B cell (primary cell): ENCODE measurements around the gene EIF4A2. TPM values are rescaled to one million over a fixed set of nuclear protein-coding genes. Genes with fewer than 3 reads are reported as not detected.

Source experiments
- ATAC-seq: fragments of 200-7000 bp; cut with Tn5 transposase; one replicate; pipeline ENCODE4 v1.10.0; 2021; ENCODE audit warnings: low read depth, mild to moderate bottlenecking, moderate number of reproducible peaks, moderate library complexity
- CTCF ChIA-PET: fragments of 350-600 bp; sonication (Branson Sonifier 250); formaldehyde crosslinking; loops from one replicate; lab custom pipeline; 2021; ENCODE audit warnings: antibody characterized with exemption, inconsistent platforms; lab: Charles Lee
- POLR2A ChIA-PET: fragments of 350-600 bp; sonication (Branson Sonifier 250); formaldehyde crosslinking; loops from one replicate; lab custom pipeline; 2021; ENCODE audit warnings: antibody characterized with exemption; lab: Charles Lee
- DNase-seq: peaks from one replicate; pipeline ENCODE4 v3.0.0; 2013
- H2AFZ ChIP-seq: 2 replicates; pipeline ENCODE4 v1.6.1; 2012; ENCODE audit warnings: mild to moderate bottlenecking, low read depth, low read length; ENCODE audit not compliant: insufficient read depth, poor library complexity, severe bottlenecking
- H3K27ac ChIP-seq, 2 donors: 1 replicate in 1 of 2; 2 replicates in 1 of 2; pipeline ENCODE4 v1.5.1; 2012 to 2013; ENCODE audit warnings: low read length in 2 of 2, mild to moderate bottlenecking in 2 of 2, moderate library complexity in 1 of 2
- H3K27me3 ChIP-seq, 4 experiments: fragments of 200-600 bp in 1 of 4; sonication (generic) in 1 of 4; replicated peaks in 1 of 4; 1 replicate in 2 of 4; 2 replicates in 2 of 4; pipeline versions ENCODE4 v1.6.1 to v1.7.0; 2013 to 2016; ENCODE audit warnings: low read length in 3 of 4, mild to moderate bottlenecking in 2 of 4, mixed read lengths in 1 of 4, moderate library complexity in 1 of 4; ENCODE audit not compliant: insufficient read depth in 4 of 4, control insufficient read depth in 3 of 4; ENCODE audit errors: control extremely low read depth in 1 of 4
- H3K36me3 ChIP-seq, 2 experiments: replicated peaks in 1 of 2; 1 replicate in 1 of 2; 2 replicates in 1 of 2; pipeline versions ENCODE4 v1.6.1 to v1.7.1; 2013; ENCODE audit warnings: low read length in 1 of 2; ENCODE audit not compliant: insufficient read depth in 2 of 2, control insufficient read depth in 1 of 2; ENCODE audit errors: control extremely low read depth in 1 of 2, extremely low read depth in 1 of 2
- H3K4me1 ChIP-seq, 2 donors: fragments of 200-600 bp in 1 of 2; sonication (generic) in 1 of 2; 1 replicate in 1 of 2; 2 replicates in 1 of 2; pipeline versions ENCODE4 v1.5.1 to v1.6.1; 2013 to 2017; ENCODE audit warnings: low read length in 2 of 2; ENCODE audit not compliant: control insufficient read depth in 2 of 2, insufficient read depth in 2 of 2
- H3K4me2 ChIP-seq: replicated peaks from 2 replicates; pipeline ENCODE3; 2012; ENCODE audit warnings: mild to moderate bottlenecking, low read depth, low read length; ENCODE audit not compliant: poor library complexity, severe bottlenecking
- H3K4me3 ChIP-seq, 5 experiments: fragments of 200-600 bp in 1 of 5; sonication (generic) in 1 of 5; 1 replicate in 3 of 5; 2 replicates in 2 of 5; pipeline versions ENCODE4 v1.5.1 to v1.7.0; 2011 to 2016; ENCODE audit warnings: low read length in 4 of 5, mild to moderate bottlenecking in 4 of 5, low read depth in 2 of 5, control low read depth in 1 of 5, moderate library complexity in 1 of 5; ENCODE audit not compliant: insufficient read depth in 1 of 5; ENCODE audit errors: control extremely low read depth in 1 of 5, extremely low read depth in 1 of 5
- H3K79me2 ChIP-seq: fragments of 200-600 bp; sonication (generic); one replicate; pipeline ENCODE4 v1.6.0; 2016; ENCODE audit warnings: low read length; ENCODE audit not compliant: control insufficient read depth, insufficient read depth
- H3K9ac ChIP-seq: fragments of 200-600 bp; sonication (generic); 2 replicates; pipeline ENCODE4 v1.6.1; 2017; ENCODE audit warnings: mild to moderate bottlenecking, low read length, moderate library complexity
- H3K9me3 ChIP-seq, 3 donors: one replicate each; pipeline versions ENCODE4 v1.6.1 to v1.7.1; 2013; ENCODE audit warnings: low read length in 2 of 3; ENCODE audit not compliant: control insufficient read depth in 2 of 3, insufficient read depth in 1 of 3; ENCODE audit errors: control extremely low read depth in 1 of 3
- H4K20me1 ChIP-seq: 2 replicates; pipeline ENCODE4 v1.6.0; 2012; ENCODE audit warnings: mild to moderate bottlenecking, low read length; ENCODE audit not compliant: insufficient read depth, control insufficient read depth, poor library complexity, severe bottlenecking
- H3K27ac Mint-ChIP-seq: one replicate; pipeline ENCODE4 v1.8.0; 2021; ENCODE audit warnings: mixed read lengths
- H3K27me3 Mint-ChIP-seq: one replicate; pipeline ENCODE4 v1.8.0; 2021; ENCODE audit warnings: mixed read lengths
- H3K4me1 Mint-ChIP-seq: one replicate; pipeline ENCODE4 v1.8.0; 2021; ENCODE audit warnings: mixed read lengths
- H3K4me3 Mint-ChIP-seq: one replicate; pipeline ENCODE4 v1.8.0; 2021; ENCODE audit warnings: mixed read lengths
- H3K9me3 Mint-ChIP-seq: one replicate; pipeline ENCODE4 v1.8.0; 2022; ENCODE audit warnings: mixed read lengths; ENCODE audit not compliant: insufficient read depth
- CTCF ChIP-seq: fragments of 200-600 bp; IDR thresholded peaks from one replicate; pipeline ENCODE4 v1.8.0; 2022; ENCODE audit warnings: antibody characterized with exemption, mild to moderate bottlenecking
- EZH2 ChIP-seq: IDR thresholded peaks from 2 replicates; pipeline ENCODE4 v1.6.1; 2012; ENCODE audit warnings: borderline replicate concordance, low read depth, mild to moderate bottlenecking, moderate library complexity, low read length; ENCODE audit not compliant: insufficient read depth, poor library complexity, severe bottlenecking
- WGBS: methylation state at CpG from one replicate; pipeline ENCODE4 v1.1.5; 2013; ENCODE audit warnings: missing lambda C conversion rate; ENCODE audit not compliant: insufficient coverage; 5-methylcytosine and 5-hydroxymethylcytosine counted together
- intact Hi-C: fragments of 100-400 bp; cut with micrococcal nuclease; formaldehyde crosslinking; loops from one replicate; pipeline ENCODE4 v1.10.0; 2022
- polyA plus RNA-seq: library from polyadenylated mRNA; depleted of rRNA; stranded (reverse); fragments of >200 nt; gene quantifications from 2 replicates; pipeline ENCODE4 v1.2.3, GENCODE V29; 2012
- total RNA-seq, 2 donors: library from RNA; stranded (reverse); fragments of 120-200 nt in 1 of 2; gene quantifications; 1 replicate in 1 of 2; 2 replicates in 1 of 2; pipeline versions ENCODE4 v1.2.3 to v1.2.4, GENCODE V29; 2013 to 2022

The EIF4A2 gene
- total and polyA plus RNA-seq, 2 donors (not counting 1 experiment from before 2014, with no cell fraction given) = 506 to 547 TPM

DNA sequence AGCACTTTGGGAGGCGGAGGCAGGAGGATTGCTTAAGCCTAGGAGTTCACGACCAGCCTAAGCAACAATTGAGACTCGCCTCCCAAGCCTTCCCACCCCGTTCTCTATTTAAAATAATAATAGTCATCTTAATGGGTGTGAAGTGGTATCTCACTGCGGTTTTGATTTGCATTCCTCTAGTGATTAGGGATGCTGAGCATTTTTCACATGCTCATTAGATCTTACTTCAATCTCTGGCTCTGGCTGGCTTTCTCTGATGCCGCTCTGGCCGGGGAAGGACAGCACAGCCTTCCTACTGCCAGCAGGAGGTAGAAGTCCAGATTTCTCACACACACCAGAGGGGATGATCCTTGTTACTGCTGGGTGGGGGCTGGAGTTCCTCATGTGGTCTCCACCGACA lies 7.4 kb upstream of the EIF4A2 start:
- Mint-ChIP-seq H3K9me3 (no peaks in the 10 kb centered on the region), H3K27ac (no peak overlapping the region), H3K27me3 (no peaks in the 10 kb centered on the region), H3K4me3 (no peak overlapping the region), H3K4me1 (peaks cover 17% of the 10 kb centered on the region)
- Histone ChIP-seq H3K9ac (no peak overlapping the region), H3K79me2 (no peaks in the 10 kb centered on the region), H3K4me1 (peaks cover 11 to 12% of the 10 kb centered on the region in 2 donors), H3K27ac (no peak overlapping the region), H3K27me3 (no peaks in the 10 kb centered on the region), H3K4me3 (no peak overlapping the region), H3K36me3 (no peaks in the 10 kb centered on the region), H2AFZ (no peak overlapping the region), H3K9me3 (no peaks in the 10 kb centered on the region), H3K4me2 (no peak overlapping the region), H4K20me1 (no peaks in the 10 kb centered on the region)
- ATAC-seq (no peak), DNase-seq (no peak)
- ChIA-PET POLR2A (no interaction called here), CTCF (no interaction called here)
- TF ChIP-seq CTCF (no peak), EZH2 (no peak)
- intact Hi-C loops = loop anchor here (10.0 kb wide), 1 partner anchor 121 kb away; no protein-coding TSS in a partner anchor
- 100% methylated on average over 1 of the region's 8 CpGs for WGBS

DNA sequence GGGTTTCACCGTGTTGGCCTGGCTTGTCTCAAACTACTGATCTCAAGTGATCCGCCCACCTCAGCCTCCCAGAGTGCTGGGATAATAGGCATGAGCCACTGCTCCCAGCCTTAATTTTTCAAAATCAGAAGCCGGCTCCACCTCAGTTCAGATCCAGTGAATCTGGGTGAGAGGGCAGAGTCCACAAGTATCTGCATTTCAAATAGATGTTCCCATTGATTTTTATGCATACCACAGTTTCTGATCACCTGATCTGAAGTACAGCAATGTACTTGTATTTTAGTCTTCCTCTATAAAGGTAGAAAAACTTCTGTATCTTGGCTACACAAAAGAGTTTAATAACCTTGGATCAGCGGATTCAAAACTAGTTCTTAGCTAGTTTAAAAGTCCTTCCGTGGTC lies 4.2 kb upstream of the EIF4A2 start:
- ChIA-PET CTCF (no interaction called here), POLR2A (no interaction called here)
- intact Hi-C loops = loop anchor here (10.0 kb wide), 1 partner anchor 124 kb away; no protein-coding TSS in a partner anchor
- WGBS = no CpG with 5 or more reads among the region's 5 CpGs
- ATAC-seq = no peak
- Mint-ChIP-seq H3K9me3 (no peaks in the 10 kb centered on the region), H3K27me3 (no peaks in the 10 kb centered on the region), H3K4me1 (peaks cover 12% of the 10 kb centered on the region), H3K27ac (no peak overlapping the region), H3K4me3 (no peak overlapping the region)
- H3K27ac ChIP-seq = no peak overlapping the region
- peaks cover 9% of the 10 kb centered on the region for H3K79me2 ChIP-seq
- H3K9me3 ChIP-seq = no peaks in the 10 kb centered on the region
- no peak overlapping the region for H2AFZ ChIP-seq
- H3K4me1 ChIP-seq = peaks cover 4 to 5% of the 10 kb centered on the region in 2 donors
- no peak overlapping the region for H3K4me3 ChIP-seq
- no peak overlapping the region for H3K9ac ChIP-seq
- no peak for DNase-seq
- no peak overlapping the region for H3K4me2 ChIP-seq
- no peaks in the 10 kb centered on the region for H3K27me3 ChIP-seq
- peaks cover 7% of the 10 kb centered on the region for H4K20me1 ChIP-seq
- peaks cover 0 to under 1% of the 10 kb centered on the region in 2 experiments for H3K36me3 ChIP-seq
- TF ChIP-seq EZH2 (no peak), CTCF (no peak)
